ENCODE results near the gene STK32B.

DNA sequence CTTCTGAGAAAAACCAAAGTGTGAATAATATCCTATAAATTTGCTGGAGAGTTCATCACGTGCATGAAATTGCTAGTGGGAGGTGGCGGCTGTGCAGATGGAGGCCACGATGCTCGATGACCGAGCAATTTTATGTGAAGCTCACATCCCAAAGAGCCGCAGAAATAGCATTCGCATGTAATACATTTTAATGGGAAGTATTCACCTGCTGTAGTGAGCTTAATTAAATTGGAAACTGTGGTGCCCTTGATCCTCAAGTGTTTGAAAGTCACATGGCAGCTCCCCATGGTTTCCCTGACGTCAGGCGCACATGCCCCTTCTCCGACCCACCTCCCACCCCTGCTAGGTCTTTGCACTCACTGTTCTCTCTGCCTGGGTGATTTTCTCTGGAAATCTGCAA lies 136.8 kb downstream of the STK32B start:
- TF ChIP-seq CTCF (conservative IDR thresholded peaks at IDR 0.05), result no peak
- no peak for TF ChIP-seq ZFX (IDR thresholded peaks at IDR 0.05)

Measured in C4-2B (cell line).